ENCODE results near the gene DCTN3. TPM values are rescaled to one million over a fixed set of nuclear protein-coding genes. Genes with fewer than 3 reads are reported as not detected.

Gene DCTN3
- polyA plus RNA-seq, 1 experiment, result 149 TPM

- no peak for TF ChIP-seq CTCF (IDR thresholded peaks at IDR 0.05; ENCODE audit: insufficient read depth, low read depth, low read length)
- POLR2A ChIA-PET, result no interaction called here
- no peak for DNase-seq (ENCODE audit: low read depth)
- CTCF ChIA-PET, result interaction anchor here (0.7 to 6.0 kb wide), 12 partner anchors 11 to 258 kb away, joined by 3 to 119 read pairs (median 12); partner anchors contain the start of genes DCTN3 and RPP25L
- Histone ChIP-seq H3K4me3 (ENCODE audit: low read depth, low read length) (no peak overlapping the region), H3K27me3 (ENCODE audit: control insufficient read depth, insufficient read depth, low read length) (peaks cover 39% of the 10 kb centered on the region), H3K36me3 (ENCODE audit: control insufficient read depth, insufficient read depth, low read length) (no peaks in the 10 kb centered on the region)
Measured at GRCh38 chr9:34592895-34593601, 27.2 kb downstream of the DCTN3 start.

GRCh38 chr9:34591917-34592866 lies 28.1 kb downstream of the DCTN3 start:
- peaks cover 48% of the 10 kb centered on the region for H3K27me3 ChIP-seq (ENCODE audit: control insufficient read depth, insufficient read depth, low read length)
- H3K4me3 ChIP-seq (ENCODE audit: low read depth, low read length), result no peak overlapping the region

GRCh38 chr9:34591248-34591916 lies 28.9 kb downstream of the DCTN3 start:
- H3K36me3 ChIP-seq (ENCODE audit: control insufficient read depth, insufficient read depth, low read length), result no peaks in the 10 kb centered on the region
- ChIA-PET CTCF (interaction anchor here (0.6 to 6.0 kb wide), 56 partner anchors 9 to 1236 kb away, joined by 3 to 119 read pairs (median 4); partner anchors contain the start of genes DCTN3, ENHO, GALT and RPP25L), POLR2A (no interaction called here)
- no peak for DNase-seq (ENCODE audit: low read depth)
- peaks cover 54% of the 10 kb centered on the region for H3K27me3 ChIP-seq (ENCODE audit: control insufficient read depth, insufficient read depth, low read length)
- H3K4me3 ChIP-seq (ENCODE audit: low read depth, low read length), result no peak overlapping the region
- peak; percentile 93 for TF ChIP-seq CTCF (IDR thresholded peaks at IDR 0.05; ENCODE audit: insufficient read depth, low read depth, low read length)

More at GRCh38 chr9:34591917-34592866, 28.1 kb downstream of the DCTN3 start:
- ChIA-PET CTCF (interaction anchor here (0.6 to 6.0 kb wide), 51 partner anchors 8 to 1235 kb away, joined by 3 to 119 read pairs (median 5); partner anchors contain the start of genes DCTN3, GALT, RPP25L and SIGMAR1), POLR2A (no interaction called here)
- no peak for DNase-seq (ENCODE audit: low read depth)
- no peaks in the 10 kb centered on the region for H3K36me3 ChIP-seq (ENCODE audit: control insufficient read depth, insufficient read depth, low read length)
- TF ChIP-seq CTCF (IDR thresholded peaks at IDR 0.05; ENCODE audit: insufficient read depth, low read depth, low read length), result no peak

GRCh38 chr9:34590381-34591247 lies 29.7 kb downstream of the DCTN3 start:
- H3K36me3 ChIP-seq (ENCODE audit: control insufficient read depth, insufficient read depth, low read length), result no peaks in the 10 kb centered on the region
- H3K4me3 ChIP-seq (ENCODE audit: low read depth, low read length), result no peak overlapping the region
- no peak for DNase-seq (ENCODE audit: low read depth)
- TF ChIP-seq CTCF (IDR thresholded peaks at IDR 0.05; ENCODE audit: insufficient read depth, low read depth, low read length), result no peak
- peaks cover 58% of the 10 kb centered on the region for H3K27me3 ChIP-seq (ENCODE audit: control insufficient read depth, insufficient read depth, low read length)
- POLR2A ChIA-PET, result no interaction called here
- CTCF ChIA-PET, result interaction anchor here (1.0 to 6.0 kb wide), 23 partner anchors 10 to 258 kb away, joined by 3 to 119 read pairs (median 6); partner anchors contain the start of genes RPP25L and SIGMAR1
